Activated CD4-positive, alpha-beta T cell treated with anti-CD3 and anti-CD28 coated beads, Interleukin-2, amount 10 ng/mL, durations not matched to agents 24 days and 14 days (primary cell): ENCODE data around the gene FGF10. TPM values are rescaled to one million over a fixed set of nuclear protein-coding genes. Genes with fewer than 3 reads are reported as not detected.

ENCODE experiments used
- DNase-seq: peaks from one replicate; pipeline ENCODE4 v3.0.0; 2022
- H3K27ac Mint-ChIP-seq: one replicate; pipeline ENCODE4 v1.8.0; 2022; ENCODE audit warnings: mild to moderate bottlenecking, mixed read lengths
- H3K27me3 Mint-ChIP-seq: one replicate; pipeline ENCODE4 v1.8.0; 2022; ENCODE audit warnings: mixed read lengths
- H3K36me3 Mint-ChIP-seq: one replicate; pipeline ENCODE4 v1.8.0; 2022; ENCODE audit warnings: low read depth, mild to moderate bottlenecking, mixed read lengths
- H3K4me1 Mint-ChIP-seq: one replicate; pipeline ENCODE4 v1.8.0; 2021; ENCODE audit warnings: mixed read lengths
- H3K4me3 Mint-ChIP-seq: one replicate; pipeline ENCODE4 v1.8.0; 2022; ENCODE audit warnings: mild to moderate bottlenecking, moderate library complexity, mixed read lengths
- H3K9me3 Mint-ChIP-seq: one replicate; pipeline ENCODE4 v1.8.0; 2021; ENCODE audit warnings: mixed read lengths
- intact Hi-C: fragments of 100-400 bp; cut with micrococcal nuclease; formaldehyde crosslinking; loops from one replicate; pipeline ENCODE4 v1.15.1; 2023
- total RNA-seq: library from RNA; stranded (reverse); gene quantifications from 2 replicates; pipeline ENCODE4 v1.2.3, GENCODE V29; 2022

FGF10 gene
- total RNA-seq: not detected in 2 replicates

DNA sequence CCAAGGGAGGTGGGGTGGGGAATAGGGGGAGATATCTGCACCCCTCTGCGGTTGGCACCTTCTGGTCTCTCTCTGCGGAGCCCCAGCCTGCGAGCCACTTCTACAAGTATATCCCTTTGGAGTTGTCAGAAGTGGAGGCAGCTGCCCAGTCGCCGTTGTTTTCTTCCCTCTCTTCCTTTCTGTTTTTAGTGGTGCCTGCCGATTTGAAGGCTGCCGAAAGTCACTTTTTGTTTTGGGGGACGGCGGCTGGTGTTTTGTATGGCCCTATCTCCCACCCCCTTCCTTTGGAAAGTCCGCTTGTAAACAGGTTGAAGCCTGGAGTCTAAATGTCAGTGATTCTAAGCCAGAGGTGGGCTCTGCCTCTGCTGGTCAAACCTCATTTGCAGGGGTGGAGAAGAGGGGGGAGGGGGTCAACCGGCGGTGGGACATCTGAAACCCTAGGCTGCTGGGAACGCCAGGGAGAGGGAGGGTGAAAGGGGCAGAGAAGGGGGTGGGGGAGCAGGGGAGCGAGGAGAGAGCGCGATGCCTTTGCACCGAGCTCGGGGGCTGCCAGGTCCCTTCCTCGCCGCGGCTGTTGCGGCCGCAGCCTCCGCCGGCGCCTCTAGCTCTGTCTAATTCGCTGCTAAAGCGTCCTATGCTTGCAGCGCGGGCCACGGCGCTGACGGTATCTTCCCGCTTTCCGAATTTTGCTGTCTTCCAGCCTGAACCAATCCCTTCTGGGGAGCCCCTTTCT, at the start of gene FGF10:
Gene FGF10 (minus strand): TSS at position 331 of the 733 bp plus-strand sequence. CDS start 738 bp downstream, outside the sequence.
- Mint-ChIP-seq H3K9me3 (no peaks in the 10 kb centered on the region), H3K4me1 (no peaks in the 10 kb centered on the region), H3K27me3 (peaks cover 39% of the 10 kb centered on the region), H3K36me3 (no peaks in the 10 kb centered on the region), H3K4me3 (no peak within 1 kb of the TSS), H3K27ac (no peak within 1 kb of the TSS)
- intact Hi-C loops: no loop called here
- DNase-seq: no peak

GRCh38 chr5:44426944-44427343, 37.7 kb upstream of the FGF10 start:
- no peak for DNase-seq
- intact Hi-C loops: no loop called here
- no peak overlapping the region for H3K27ac Mint-ChIP-seq
- H3K36me3 Mint-ChIP-seq: no peaks in the 10 kb centered on the region
- H3K9me3 Mint-ChIP-seq: peaks cover 3% of the 10 kb centered on the region
- H3K4me3 Mint-ChIP-seq: no peak overlapping the region
- H3K27me3 Mint-ChIP-seq: no peaks in the 10 kb centered on the region
- H3K4me1 Mint-ChIP-seq: no peaks in the 10 kb centered on the region

DNA sequence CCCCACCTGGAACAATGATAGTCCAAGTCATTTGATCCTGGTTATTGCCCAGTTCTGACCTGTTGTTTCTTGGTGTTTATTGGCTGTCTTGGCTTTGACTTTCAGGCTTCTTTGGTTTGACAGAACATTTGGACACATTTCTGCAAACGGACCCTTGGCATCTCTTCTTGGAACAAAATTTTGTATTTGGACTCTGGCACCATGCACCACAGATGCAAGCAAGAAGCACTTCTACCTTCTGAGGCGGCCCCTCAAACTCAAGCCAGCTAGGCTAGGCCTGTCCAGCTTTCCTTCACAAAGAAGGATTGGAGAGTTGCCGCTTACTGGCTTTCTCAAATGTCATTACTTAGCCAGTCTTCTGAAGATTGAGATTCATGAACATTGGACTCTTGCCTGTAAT, 23.1 kb upstream of the FGF10 start:
- intact Hi-C loops: no loop called here
- no peak for DNase-seq
- no peaks in the 10 kb centered on the region for H3K36me3 Mint-ChIP-seq
- H3K4me1 Mint-ChIP-seq: no peaks in the 10 kb centered on the region
- no peak overlapping the region for H3K27ac Mint-ChIP-seq
- no peaks in the 10 kb centered on the region for H3K27me3 Mint-ChIP-seq
- H3K4me3 Mint-ChIP-seq: no peak overlapping the region
- no peaks in the 10 kb centered on the region for H3K9me3 Mint-ChIP-seq

GRCh38 chr5:44402084-44402483, 12.9 kb upstream of the FGF10 start:
- Mint-ChIP-seq H3K27me3 (no peaks in the 10 kb centered on the region), H3K36me3 (no peaks in the 10 kb centered on the region), H3K4me1 (no peaks in the 10 kb centered on the region), H3K27ac (no peak overlapping the region), H3K9me3 (no peaks in the 10 kb centered on the region), H3K4me3 (no peak overlapping the region)
- no peak for DNase-seq
- intact Hi-C loops: no loop called here

- no peak for DNase-seq
- H3K4me3 Mint-ChIP-seq: no peak overlapping the region
- H3K27me3 Mint-ChIP-seq: no peaks in the 10 kb centered on the region
- no peak overlapping the region for H3K27ac Mint-ChIP-seq
- H3K36me3 Mint-ChIP-seq: no peaks in the 10 kb centered on the region
- H3K9me3 Mint-ChIP-seq: no peaks in the 10 kb centered on the region
- no peaks in the 10 kb centered on the region for H3K4me1 Mint-ChIP-seq
- intact Hi-C loops: no loop called here
Measured at GRCh38 chr5:44401611-44402010, 12.4 kb upstream of the FGF10 start.

DNA sequence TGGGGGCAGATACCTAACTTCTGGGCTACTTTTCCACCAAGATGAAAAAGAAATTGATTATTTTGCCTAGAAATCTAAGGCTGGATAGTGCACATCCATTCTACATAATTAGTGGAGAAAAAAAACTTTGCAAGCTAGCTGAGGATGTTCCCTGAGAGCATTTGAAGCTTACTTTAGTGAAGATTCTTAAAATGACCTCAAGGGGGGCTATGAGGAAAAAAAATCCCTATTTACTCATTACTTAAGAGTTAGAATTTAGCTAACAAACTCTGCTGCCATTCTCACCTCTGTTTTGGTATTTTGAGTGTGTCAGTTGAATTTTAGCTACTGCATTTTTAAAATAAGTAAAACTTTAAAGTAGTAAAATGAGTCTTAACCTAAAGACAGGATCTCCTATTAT, 9.2 kb upstream of the FGF10 start:
- Mint-ChIP-seq H3K36me3 (no peaks in the 10 kb centered on the region), H3K9me3 (no peaks in the 10 kb centered on the region), H3K4me3 (no peak overlapping the region), H3K27ac (no peak overlapping the region), H3K4me1 (no peaks in the 10 kb centered on the region), H3K27me3 (no peaks in the 10 kb centered on the region)
- intact Hi-C loops: no loop called here
- DNase-seq: no peak

DNA sequence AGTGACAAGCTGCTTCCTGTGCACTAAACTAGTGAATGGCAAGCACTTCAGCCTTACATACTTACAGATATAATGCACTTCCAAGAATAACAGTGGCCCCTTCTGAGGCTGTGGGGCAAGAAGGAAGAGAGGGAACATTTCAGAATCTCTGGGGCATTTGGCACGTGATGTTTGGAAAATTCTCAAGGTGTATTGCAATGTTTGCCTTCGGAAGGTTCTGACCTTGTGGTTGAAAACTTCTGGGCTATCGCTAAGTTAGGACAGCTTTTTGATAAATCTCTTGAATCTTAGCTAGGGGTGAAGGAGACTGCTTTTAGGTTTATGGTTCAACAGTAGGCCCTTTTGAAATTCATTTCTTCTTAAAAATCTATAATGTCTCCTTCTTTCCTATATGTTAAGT, 7.1 kb upstream of the FGF10 start:
- intact Hi-C loops: no loop called here
- H3K36me3 Mint-ChIP-seq: no peaks in the 10 kb centered on the region
- H3K4me3 Mint-ChIP-seq: no peak overlapping the region

DNA sequence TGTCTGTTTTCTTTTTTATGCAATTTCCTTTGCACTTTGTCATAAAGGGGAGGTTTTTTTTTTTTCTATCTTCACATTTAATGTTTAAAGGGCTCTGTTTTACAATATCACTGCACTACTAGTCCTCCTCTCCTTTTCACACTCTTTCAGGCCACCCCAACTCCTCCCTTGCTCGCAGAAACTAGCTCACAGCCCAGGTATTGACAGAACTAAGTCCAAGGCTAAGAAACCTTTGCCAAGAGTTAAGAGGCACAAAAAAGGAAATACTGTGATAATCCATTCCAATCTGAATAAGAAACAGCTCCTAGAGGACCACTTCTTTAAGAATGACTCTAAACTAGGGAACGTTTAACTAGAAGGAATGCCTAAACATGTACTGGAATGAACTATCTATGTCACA, 1.1 kb upstream of the FGF10 start:
- intact Hi-C loops: no loop called here
- Mint-ChIP-seq H3K27ac (no peak overlapping the region), H3K4me1 (no peaks in the 10 kb centered on the region), H3K36me3 (no peaks in the 10 kb centered on the region), H3K9me3 (no peaks in the 10 kb centered on the region), H3K27me3 (peaks cover 39% of the 10 kb centered on the region), H3K4me3 (no peak overlapping the region)
- DNase-seq: no peak

More for the DNA sequence above, 7.1 kb upstream of the FGF10 start:
- Mint-ChIP-seq H3K27me3 (peaks cover 3% of the 10 kb centered on the region), H3K4me1 (no peaks in the 10 kb centered on the region), H3K9me3 (no peaks in the 10 kb centered on the region), H3K27ac (no peak overlapping the region)
- DNase-seq: no peak

DNA sequence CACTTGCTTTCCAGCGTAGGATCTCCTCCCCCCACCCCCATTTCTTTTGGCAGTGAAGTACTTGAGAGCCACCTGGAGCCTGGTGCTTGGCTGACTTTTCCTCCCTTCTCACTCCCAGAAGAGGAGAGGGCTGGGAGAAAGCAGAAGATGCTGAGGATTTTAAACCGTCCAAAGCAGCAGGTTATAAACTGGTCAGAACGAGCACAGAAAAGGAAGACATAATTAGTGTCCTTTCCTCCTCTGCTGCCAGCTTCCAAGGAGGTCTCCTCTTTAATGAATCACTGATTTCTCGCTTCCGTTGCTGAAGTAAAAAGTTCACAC, 563 bp upstream of the FGF10 start:
- peaks cover 39% of the 10 kb centered on the region for H3K27me3 Mint-ChIP-seq
- H3K4me3 Mint-ChIP-seq: no peak overlapping the region
- DNase-seq: no peak
- H3K27ac Mint-ChIP-seq: no peak overlapping the region
- intact Hi-C loops: no loop called here
- no peaks in the 10 kb centered on the region for H3K4me1 Mint-ChIP-seq
- no peaks in the 10 kb centered on the region for H3K9me3 Mint-ChIP-seq
- H3K36me3 Mint-ChIP-seq: no peaks in the 10 kb centered on the region

DNA sequence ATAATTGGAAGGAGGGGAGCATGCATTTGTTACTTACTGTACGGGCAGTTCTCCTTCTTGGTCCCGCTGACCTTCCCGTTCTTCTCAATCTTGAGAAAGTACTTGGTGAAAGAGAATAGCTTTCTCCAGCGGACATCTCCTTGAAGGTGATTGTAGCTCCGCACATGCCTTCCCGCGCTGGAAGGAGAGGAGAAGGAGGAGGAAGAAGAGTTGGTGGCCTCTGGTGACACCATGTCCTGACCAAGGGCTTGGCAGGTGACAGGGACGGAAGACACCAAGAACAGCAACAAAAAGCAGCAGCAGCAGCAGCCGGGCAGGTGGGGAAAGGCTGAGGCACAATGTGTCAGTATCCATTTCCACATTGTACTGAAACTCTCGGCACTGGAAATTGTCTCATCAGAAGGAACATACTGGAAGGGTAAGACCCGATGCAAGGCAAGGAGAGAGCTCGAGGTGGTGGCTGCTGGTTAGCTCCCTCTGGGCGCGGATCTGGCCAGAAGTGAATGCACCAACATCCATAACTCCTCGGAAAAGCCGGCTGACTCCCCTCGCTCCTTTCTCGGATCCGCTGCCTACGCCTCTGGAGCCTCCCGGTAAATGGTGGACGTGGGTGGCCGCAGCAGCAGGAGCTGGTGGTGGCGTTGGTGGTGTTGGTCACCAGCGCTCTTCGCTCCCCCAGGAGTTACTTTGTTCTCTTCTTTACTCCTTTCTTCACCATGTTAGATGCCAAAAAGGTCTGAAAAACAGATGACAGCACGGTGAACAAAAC, 715 bp downstream of the FGF10 start:
- no peak overlapping the region for H3K4me3 Mint-ChIP-seq
- no peak overlapping the region for H3K27ac Mint-ChIP-seq
- no peaks in the 10 kb centered on the region for H3K9me3 Mint-ChIP-seq
- H3K36me3 Mint-ChIP-seq: no peaks in the 10 kb centered on the region
- no peak for DNase-seq
- H3K4me1 Mint-ChIP-seq: no peaks in the 10 kb centered on the region
- intact Hi-C loops: no loop called here
- peaks cover 39% of the 10 kb centered on the region for H3K27me3 Mint-ChIP-seq

GRCh38 chr5:44387921-44388320, 1.3 kb downstream of the FGF10 start:
- no peak for DNase-seq
- peaks cover 39% of the 10 kb centered on the region for H3K27me3 Mint-ChIP-seq
- H3K27ac Mint-ChIP-seq: no peak overlapping the region
- H3K4me3 Mint-ChIP-seq: no peak overlapping the region
- intact Hi-C loops: no loop called here
- H3K36me3 Mint-ChIP-seq: no peaks in the 10 kb centered on the region
- H3K9me3 Mint-ChIP-seq: no peaks in the 10 kb centered on the region
- no peaks in the 10 kb centered on the region for H3K4me1 Mint-ChIP-seq

DNA sequence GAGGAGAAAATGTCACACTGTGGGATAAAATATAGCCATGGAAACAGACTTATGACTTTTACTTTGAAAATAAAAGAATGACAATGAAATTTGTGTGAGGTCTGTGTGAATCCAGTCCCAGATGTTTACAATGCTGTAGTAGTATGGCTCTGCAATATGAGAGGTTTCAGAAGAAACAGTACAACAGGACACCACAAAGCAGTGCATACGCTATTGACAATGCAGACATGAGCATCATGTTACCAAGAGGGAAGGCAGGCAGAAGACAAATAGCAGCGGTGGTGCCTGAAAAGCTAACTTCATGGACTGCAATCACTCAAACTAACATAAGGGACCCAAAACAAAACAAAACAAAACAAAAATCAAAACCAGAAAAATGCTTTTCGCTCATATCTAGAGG, 1.8 kb downstream of the FGF10 start:
- Mint-ChIP-seq H3K36me3 (no peaks in the 10 kb centered on the region), H3K4me1 (no peaks in the 10 kb centered on the region), H3K27ac (no peak overlapping the region), H3K9me3 (no peaks in the 10 kb centered on the region), H3K4me3 (no peak overlapping the region), H3K27me3 (peaks cover 39% of the 10 kb centered on the region)
- DNase-seq: no peak
- intact Hi-C loops: no loop called here

- Mint-ChIP-seq H3K4me1 (no peaks in the 10 kb centered on the region), H3K4me3 (no peak overlapping the region), H3K9me3 (no peaks in the 10 kb centered on the region), H3K36me3 (no peaks in the 10 kb centered on the region), H3K27ac (no peak overlapping the region), H3K27me3 (peaks cover 32% of the 10 kb centered on the region)
- intact Hi-C loops: no loop called here
- DNase-seq: no peak
Measured at GRCh38 chr5:44385291-44385900, 3.8 kb downstream of the FGF10 start.

- intact Hi-C loops: no loop called here
- Mint-ChIP-seq H3K36me3 (no peaks in the 10 kb centered on the region), H3K27me3 (peaks cover 26% of the 10 kb centered on the region), H3K4me1 (no peaks in the 10 kb centered on the region), H3K9me3 (no peaks in the 10 kb centered on the region), H3K4me3 (no peak overlapping the region), H3K27ac (no peak overlapping the region)
- DNase-seq: no peak
Measured at GRCh38 chr5:44384816-44385215, 4.4 kb downstream of the FGF10 start.
